D721Med (cell line): ENCODE data around the gene GABRB1.

ENCODE experiments used
- DNase-seq: peaks from one replicate; pipeline ENCODE4 v3.0.0; 2011; ENCODE audit warnings: low spot score; ENCODE audit not compliant: insufficient read length
- FAIRE-seq: peaks from 2 replicates; lab custom pipeline; 2011; peaks lifted over from hg19 to GRCh38; lab: Jason Lieb, UNC
- TF ChIP-seq, protein P1 (sequence below): IDR thresholded peaks from 2 replicates; pipeline ENCODE4 v1.5.1; 2012; ENCODE audit warnings: mild to moderate bottlenecking, control low read depth; ENCODE audit not compliant: insufficient read depth; ENCODE audit errors: missing control alignments

The GABRB1 gene

DNA sequence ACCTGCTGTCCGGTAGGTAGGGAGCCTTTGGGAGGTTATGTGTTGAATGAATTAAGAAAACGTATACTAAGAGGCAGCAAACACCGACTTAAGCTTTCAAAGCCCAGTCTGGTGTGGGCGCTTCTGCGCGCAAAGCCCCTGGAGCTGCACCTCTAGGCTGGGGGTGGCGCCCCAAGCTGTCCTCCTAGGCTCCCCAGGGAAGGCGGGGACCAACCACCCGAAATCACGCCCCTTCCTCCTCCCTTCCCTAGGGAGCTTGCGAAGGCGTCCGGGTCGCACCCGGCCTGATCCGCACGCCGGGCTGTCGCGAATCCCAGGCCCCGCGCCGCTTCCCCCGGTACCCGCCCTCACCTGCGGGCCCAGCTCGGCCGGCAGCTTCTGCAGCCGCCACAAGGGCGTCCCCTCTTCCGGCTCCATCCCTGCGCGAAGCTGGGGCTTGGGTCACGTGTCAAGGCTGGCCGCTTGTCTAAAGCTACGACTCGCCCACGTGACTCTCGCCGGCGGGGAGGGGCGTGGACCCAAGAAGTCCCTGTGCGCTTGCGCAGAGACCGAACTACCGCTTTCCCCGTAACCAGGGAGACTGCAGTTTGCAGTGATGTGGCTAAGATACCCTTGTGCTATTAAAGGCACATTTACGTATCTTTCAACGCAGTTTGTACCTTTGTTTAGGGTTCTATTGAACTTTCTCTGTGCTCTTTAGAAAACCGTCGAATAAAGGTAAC, 432.0 kb downstream of the GABRB1 start, which contains the start of gene COMMD8:
COMMD8 (minus strand) TSS at position 468 of the 722 bp plus-strand sequence; CDS start at position 417, 51 bp downstream.
- peak; percentile 32 for FAIRE-seq
- TF ChIP-seq, protein P1, sequence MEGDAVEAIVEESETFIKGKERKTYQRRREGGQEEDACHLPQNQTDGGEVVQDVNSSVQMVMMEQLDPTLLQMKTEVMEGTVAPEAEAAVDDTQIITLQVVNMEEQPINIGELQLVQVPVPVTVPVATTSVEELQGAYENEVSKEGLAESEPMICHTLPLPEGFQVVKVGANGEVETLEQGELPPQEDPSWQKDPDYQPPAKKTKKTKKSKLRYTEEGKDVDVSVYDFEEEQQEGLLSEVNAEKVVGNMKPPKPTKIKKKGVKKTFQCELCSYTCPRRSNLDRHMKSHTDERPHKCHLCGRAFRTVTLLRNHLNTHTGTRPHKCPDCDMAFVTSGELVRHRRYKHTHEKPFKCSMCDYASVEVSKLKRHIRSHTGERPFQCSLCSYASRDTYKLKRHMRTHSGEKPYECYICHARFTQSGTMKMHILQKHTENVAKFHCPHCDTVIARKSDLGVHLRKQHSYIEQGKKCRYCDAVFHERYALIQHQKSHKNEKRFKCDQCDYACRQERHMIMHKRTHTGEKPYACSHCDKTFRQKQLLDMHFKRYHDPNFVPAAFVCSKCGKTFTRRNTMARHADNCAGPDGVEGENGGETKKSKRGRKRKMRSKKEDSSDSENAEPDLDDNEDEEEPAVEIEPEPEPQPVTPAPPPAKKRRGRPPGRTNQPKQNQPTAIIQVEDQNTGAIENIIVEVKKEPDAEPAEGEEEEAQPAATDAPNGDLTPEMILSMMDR, result no peak
- DNase-seq, result peak; percentile 38

DNA sequence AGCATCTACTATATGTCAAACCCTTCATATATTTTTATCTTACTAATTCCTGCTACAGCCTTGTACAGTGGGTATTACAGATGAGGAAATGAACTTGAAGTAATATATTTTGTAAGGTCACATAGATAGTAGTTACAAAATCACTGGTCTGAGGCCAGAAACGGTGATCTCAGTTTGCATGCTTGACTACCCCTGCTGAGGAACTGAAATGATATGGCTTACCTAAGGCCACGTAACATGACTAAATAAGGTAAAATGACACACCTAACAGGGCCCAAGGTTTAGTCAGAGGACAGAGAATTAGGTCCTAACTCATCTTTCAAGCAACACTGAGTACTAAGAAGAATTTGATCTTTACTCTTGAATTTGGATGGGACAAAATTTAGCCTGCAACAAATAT, 433.6 kb downstream of the GABRB1 start:
- FAIRE-seq, result no peak
- TF ChIP-seq, protein P1, result no peak
- no peak for DNase-seq

DNA sequence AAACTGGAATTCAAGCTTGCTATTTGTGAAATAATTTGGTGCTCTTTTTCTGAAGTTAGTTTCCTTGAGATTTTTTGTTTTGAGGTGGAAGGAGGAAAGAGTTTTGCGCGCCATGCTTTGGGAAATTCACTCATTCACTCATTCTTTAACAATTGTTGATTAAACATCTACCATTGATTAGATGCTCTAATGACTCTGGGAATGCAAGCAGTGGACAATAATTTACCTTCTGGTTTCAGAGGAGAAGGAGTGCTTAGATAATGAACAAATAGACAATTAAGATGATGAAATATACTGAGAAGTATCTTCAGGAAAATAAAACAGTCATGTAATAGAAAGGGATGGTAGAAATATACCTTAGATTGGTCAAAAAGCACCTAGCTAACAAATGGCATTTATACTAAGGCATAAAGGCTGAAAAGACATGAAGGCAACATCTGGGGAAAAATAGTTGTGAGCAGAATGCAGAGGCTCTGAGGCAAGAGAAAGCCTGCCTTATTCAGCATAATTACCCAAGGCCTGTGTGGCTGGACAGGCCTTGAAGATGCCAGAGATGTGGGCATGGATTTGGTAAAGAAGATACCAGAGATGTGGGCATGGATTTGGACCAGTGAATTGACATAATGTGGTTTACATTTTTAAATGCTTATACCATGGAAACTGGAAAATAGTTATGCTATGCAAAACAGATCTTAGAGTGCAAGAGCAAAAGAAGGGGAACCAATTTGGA, 434.9 kb downstream of the GABRB1 start:
- TF ChIP-seq, protein P1, result no peak
- FAIRE-seq (no peak), DNase-seq (no peak)

DNA sequence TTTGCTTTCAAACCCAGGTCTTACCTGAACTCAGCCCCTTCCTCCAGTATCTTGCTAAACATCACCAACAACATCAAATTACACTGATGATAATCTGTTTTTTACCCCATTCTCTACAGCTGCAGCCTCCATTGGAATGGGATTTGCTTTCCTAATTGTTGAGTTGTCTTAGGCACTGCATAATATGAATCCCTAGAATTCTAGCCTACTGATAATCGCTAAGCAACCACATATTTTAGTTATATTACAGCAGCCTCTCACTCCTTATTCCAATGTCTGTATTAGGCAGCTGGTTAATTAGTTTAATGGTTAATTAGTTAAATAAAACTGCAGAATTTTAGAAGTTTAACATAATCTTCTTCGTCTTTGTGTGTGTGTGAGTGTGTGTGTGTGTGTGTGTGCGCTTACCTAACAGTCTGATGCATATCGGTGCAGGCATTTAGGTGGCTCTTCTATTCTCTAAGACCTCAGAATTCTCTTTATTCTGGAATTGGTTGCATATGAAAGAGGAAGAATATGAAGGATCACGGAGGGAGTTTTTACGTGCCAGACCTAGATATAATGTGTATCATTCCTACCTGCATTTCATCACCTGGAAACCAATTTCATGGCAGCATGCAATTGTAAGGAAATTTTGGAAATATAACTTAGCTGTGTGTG, 437.5 kb downstream of the GABRB1 start:
- TF ChIP-seq, protein P1, result no peak
- DNase-seq (no peak), FAIRE-seq (no peak)

DNA sequence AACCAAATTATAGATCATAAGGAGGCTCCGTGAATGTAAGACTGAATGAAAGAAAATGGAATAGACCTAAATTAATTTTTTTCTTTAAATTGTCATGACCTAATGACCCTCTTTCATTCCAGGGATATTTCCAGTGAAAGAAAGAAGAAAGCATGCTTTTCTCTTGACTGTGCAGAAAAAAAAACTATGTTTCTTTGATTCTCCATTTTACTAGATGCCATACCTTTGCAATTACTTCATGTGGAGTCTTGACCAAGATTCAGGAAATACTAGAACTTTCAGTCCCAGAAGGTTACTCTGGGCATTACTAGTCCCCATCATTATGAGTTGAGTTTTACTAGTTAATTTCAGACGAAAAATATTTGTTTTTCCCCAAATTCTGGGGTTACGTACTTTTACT, 438.6 kb downstream of the GABRB1 start:
- DNase-seq (no peak), FAIRE-seq (no peak)
- TF ChIP-seq, protein P1, result no peak

DNA sequence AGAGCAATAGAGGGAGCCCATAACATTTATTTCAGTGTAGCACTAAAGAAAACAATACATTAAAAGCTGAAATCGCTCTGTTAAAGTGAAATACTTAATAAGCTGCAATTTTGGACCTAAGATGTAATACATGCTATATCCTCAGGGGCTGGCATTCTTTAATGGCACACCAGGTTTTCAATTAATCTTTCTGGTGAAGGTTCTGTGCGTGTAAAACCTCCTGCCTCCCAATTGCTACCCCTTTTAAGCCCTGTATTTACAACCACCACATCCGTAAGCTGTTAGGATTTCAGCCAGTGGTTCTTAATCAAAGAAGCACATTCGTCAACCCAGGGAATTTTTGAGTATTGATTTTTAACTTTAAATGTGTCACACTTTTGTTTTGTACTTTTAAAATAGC, 439.7 kb downstream of the GABRB1 start:
- TF ChIP-seq, protein P1, result no peak
- DNase-seq, result no peak
- FAIRE-seq, result no peak
